Loucy (cell line): ENCODE measurements around the gene FRAS1.

Source experiments
- H2AFZ ChIP-seq: fragments of 200-600 bp; sonication (generic); 2 replicates; pipeline ENCODE4 v1.6.0; 2016; ENCODE audit warnings: antibody characterized with exemption, mild to moderate bottlenecking, low read length, moderate library complexity
- H3F3A ChIP-seq: fragments of 200-600 bp; 2 replicates; pipeline ENCODE4 v1.6.0; 2016; ENCODE audit warnings: antibody characterized with exemption, low read depth, mild to moderate bottlenecking
- H3K27me3 ChIP-seq: fragments of 200-600 bp; sonication (generic); 2 replicates; pipeline ENCODE4 v1.6.1; 2014; ENCODE audit warnings: low read length, mild to moderate bottlenecking; ENCODE audit not compliant: insufficient read depth, poor library complexity, severe bottlenecking
- H3K36me3 ChIP-seq: fragments of 200-600 bp; sonication (generic); 2 replicates; pipeline ENCODE4 v1.6.1; 2016; ENCODE audit warnings: low read length; ENCODE audit not compliant: insufficient read depth
- H3K4me1 ChIP-seq: fragments of 200-600 bp; sonication (generic); 2 replicates; pipeline ENCODE4 v1.5.1; 2014; ENCODE audit warnings: low read length, mild to moderate bottlenecking; ENCODE audit not compliant: insufficient read depth, poor library complexity, severe bottlenecking
- H3K4me2 ChIP-seq: fragments of 200-600 bp; sonication (generic); 2 replicates; pipeline ENCODE4 v1.6.0; 2014; ENCODE audit warnings: antibody characterized with exemption, low read length, low read depth, mild to moderate bottlenecking; ENCODE audit not compliant: poor library complexity, severe bottlenecking
- H3K4me3 ChIP-seq: fragments of 200-600 bp; sonication (generic); 2 replicates; pipeline ENCODE4 v1.5.1; 2014; ENCODE audit warnings: low read length, mild to moderate bottlenecking, mixed read lengths; ENCODE audit not compliant: poor library complexity, severe bottlenecking
- H3K79me2 ChIP-seq: fragments of 200-600 bp; sonication (generic); 2 replicates; pipeline ENCODE4 v1.6.1; 2014; ENCODE audit warnings: low read length; ENCODE audit not compliant: insufficient read depth
- H3K9ac ChIP-seq: fragments of 200-600 bp; sonication (generic); 2 replicates; pipeline ENCODE4 v1.6.0; 2014; ENCODE audit warnings: mild to moderate bottlenecking, low read depth, low read length, moderate library complexity; ENCODE audit not compliant: poor library complexity, severe bottlenecking
- H3K9me2 ChIP-seq: fragments of 200-600 bp; sonication (generic); replicated peaks from 2 replicates; pipeline ENCODE4 v1.6.1; 2016; ENCODE audit warnings: low read depth, low read length, mixed read lengths
- H3K9me3 ChIP-seq: fragments of 200-600 bp; sonication (generic); 2 replicates; pipeline ENCODE4 v1.6.1; 2014; ENCODE audit warnings: mild to moderate bottlenecking, antibody characterized with exemption, low read length, low read depth; ENCODE audit not compliant: insufficient read depth
- H4K20me1 ChIP-seq: fragments of 200-600 bp; sonication (generic); 2 replicates; pipeline ENCODE4 v1.6.0; 2014; ENCODE audit warnings: antibody characterized with exemption, low read length, mild to moderate bottlenecking; ENCODE audit not compliant: insufficient read depth, poor library complexity, severe bottlenecking
- EZH2phosphoT487 ChIP-seq: fragments of 200-600 bp; IDR thresholded peaks from 2 replicates; pipeline ENCODE4 v1.6.1; 2018; ENCODE audit warnings: antibody characterized with exemption, mild to moderate bottlenecking, moderate library complexity, borderline replicate concordance
- TF ChIP-seq, protein P1 (sequence below): fragments of 200-600 bp; sonication (generic); conservative IDR thresholded peaks from 2 replicates; pipeline ENCODE4 v1.5.1; 2014; ENCODE audit warnings: mild to moderate bottlenecking, antibody characterized with exemption, low read length

The FRAS1 gene

GRCh38 chr4:78058591-78059523 is 1.7 kb downstream of the FRAS1 start:
- peak overlapping the region; percentile 95 for H2AFZ ChIP-seq
- no peaks in the 10 kb centered on the region for H3K27me3 ChIP-seq
- no peaks in the 10 kb centered on the region; the same call in 1 of the 2 replicates for H3F3A ChIP-seq

DNA sequence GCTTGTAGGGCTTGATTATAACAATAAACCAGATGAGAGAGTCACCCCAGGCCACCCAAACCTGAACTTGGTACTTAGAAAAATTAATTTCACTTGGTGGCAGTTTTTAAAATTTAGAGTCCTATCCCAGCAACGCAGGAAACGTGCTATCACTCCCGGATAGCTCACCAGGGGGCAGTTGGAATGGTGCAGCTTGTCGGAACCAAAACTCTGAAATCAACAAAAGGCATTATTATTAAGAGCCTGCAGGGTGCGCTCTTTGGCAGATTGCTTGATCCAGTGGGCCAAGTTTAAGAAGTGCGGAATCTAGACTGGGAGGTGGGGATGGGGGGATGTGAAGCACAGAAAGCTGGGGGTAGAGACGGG is 2.4 kb downstream of the FRAS1 start:
- peak overlapping the region; percentile 83 for H3K4me3 ChIP-seq

More at GRCh38 chr4:78058591-78059523, 1.7 kb downstream of the FRAS1 start:
- Histone ChIP-seq H3K4me3 (peak overlapping the region; percentile 83), H3K9ac (peak overlapping the region; percentile 62), H3K4me1 (peaks cover 9% of the 10 kb centered on the region), H3K36me3 (no peaks in the 10 kb centered on the region), H3K4me2 (peak overlapping the region; percentile 90), H3K9me2 (no peaks in the 10 kb centered on the region), H4K20me1 (no peaks in the 10 kb centered on the region), H3K79me2 (no peaks in the 10 kb centered on the region), H3K9me3 (no peaks in the 10 kb centered on the region)
- TF ChIP-seq, protein P1, sequence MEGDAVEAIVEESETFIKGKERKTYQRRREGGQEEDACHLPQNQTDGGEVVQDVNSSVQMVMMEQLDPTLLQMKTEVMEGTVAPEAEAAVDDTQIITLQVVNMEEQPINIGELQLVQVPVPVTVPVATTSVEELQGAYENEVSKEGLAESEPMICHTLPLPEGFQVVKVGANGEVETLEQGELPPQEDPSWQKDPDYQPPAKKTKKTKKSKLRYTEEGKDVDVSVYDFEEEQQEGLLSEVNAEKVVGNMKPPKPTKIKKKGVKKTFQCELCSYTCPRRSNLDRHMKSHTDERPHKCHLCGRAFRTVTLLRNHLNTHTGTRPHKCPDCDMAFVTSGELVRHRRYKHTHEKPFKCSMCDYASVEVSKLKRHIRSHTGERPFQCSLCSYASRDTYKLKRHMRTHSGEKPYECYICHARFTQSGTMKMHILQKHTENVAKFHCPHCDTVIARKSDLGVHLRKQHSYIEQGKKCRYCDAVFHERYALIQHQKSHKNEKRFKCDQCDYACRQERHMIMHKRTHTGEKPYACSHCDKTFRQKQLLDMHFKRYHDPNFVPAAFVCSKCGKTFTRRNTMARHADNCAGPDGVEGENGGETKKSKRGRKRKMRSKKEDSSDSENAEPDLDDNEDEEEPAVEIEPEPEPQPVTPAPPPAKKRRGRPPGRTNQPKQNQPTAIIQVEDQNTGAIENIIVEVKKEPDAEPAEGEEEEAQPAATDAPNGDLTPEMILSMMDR, result no peak
- TF ChIP-seq EZH2phosphoT487, result no peak

DNA sequence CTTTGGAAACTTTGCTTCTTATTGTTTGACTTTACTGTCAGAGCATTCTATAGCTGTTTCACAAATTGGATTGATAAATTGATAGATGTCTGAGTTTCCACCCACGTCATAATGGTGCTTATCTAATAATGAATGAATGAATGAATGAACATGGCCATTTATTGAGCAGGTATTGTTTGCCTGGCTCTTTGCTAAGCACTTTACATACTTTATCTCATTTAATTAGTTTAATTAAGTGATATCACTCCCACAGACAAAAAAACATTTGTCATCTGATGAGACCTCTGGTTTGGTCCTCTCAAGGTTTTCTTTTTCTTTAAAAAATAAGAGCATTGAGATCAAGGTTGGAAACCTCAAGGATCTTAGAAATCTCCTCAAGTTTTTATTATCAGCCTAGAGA is 2.8 kb downstream of the FRAS1 start:
- no peak overlapping the region for H2AFZ ChIP-seq
- H3K27me3 ChIP-seq, result no peaks in the 10 kb centered on the region
- no peaks in the 10 kb centered on the region for H3K79me2 ChIP-seq
- TF ChIP-seq, protein P1, result no peak
- TF ChIP-seq EZH2phosphoT487, result no peak
- H3K9me2 ChIP-seq, result no peaks in the 10 kb centered on the region
- no peaks in the 10 kb centered on the region for H4K20me1 ChIP-seq
- peaks cover 9% of the 10 kb centered on the region for H3K4me1 ChIP-seq
- H3F3A ChIP-seq, result no peaks in the 10 kb centered on the region; the same call in 1 of the 2 replicates
- no peak overlapping the region for H3K4me3 ChIP-seq
- H3K9ac ChIP-seq, result no peak overlapping the region
- no peak overlapping the region for H3K4me2 ChIP-seq
- no peaks in the 10 kb centered on the region for H3K36me3 ChIP-seq
- no peaks in the 10 kb centered on the region for H3K9me3 ChIP-seq

More for the DNA sequence above, 2.4 kb downstream of the FRAS1 start:
- Histone ChIP-seq H3K27me3 (no peaks in the 10 kb centered on the region), H3K4me2 (peak overlapping the region; percentile 90), H3F3A (no peaks in the 10 kb centered on the region; the same call in 1 of the 2 replicates), H3K79me2 (no peaks in the 10 kb centered on the region), H2AFZ (peak overlapping the region; percentile 95; the same call in 1 of the 2 replicates), H3K9me2 (no peaks in the 10 kb centered on the region), H3K9me3 (no peaks in the 10 kb centered on the region), H3K4me1 (peaks cover 9% of the 10 kb centered on the region), H4K20me1 (no peaks in the 10 kb centered on the region), H3K9ac (peak overlapping the region; percentile 62), H3K36me3 (no peaks in the 10 kb centered on the region)
- no peak for TF ChIP-seq EZH2phosphoT487
- TF ChIP-seq, protein P1, result peak; percentile 66
